KMS-11 (cell line): Measurements from ENCODE around the gene OR9A4.

Source experiments
- H2AFZ ChIP-seq: fragments of 200-600 bp; sonication (generic); 2 replicates; pipeline ENCODE4 v1.6.1; 2016; ENCODE audit warnings: antibody characterized with exemption, mixed run types, low read depth
- H3K27ac ChIP-seq: fragments of 200-600 bp; sonication (generic); 2 replicates; pipeline ENCODE4 v1.6.1; 2016; ENCODE audit warnings: mild to moderate bottlenecking, mixed run types
- H3K27me3 ChIP-seq: fragments of 200-600 bp; sonication (generic); 2 replicates; pipeline ENCODE4 v1.6.1; 2017; ENCODE audit warnings: mild to moderate bottlenecking, low read depth, mixed run types, moderate library complexity; ENCODE audit not compliant: insufficient read depth
- H3K36me3 ChIP-seq: fragments of 200-600 bp; sonication (generic); 2 replicates; pipeline ENCODE4 v1.6.1; 2017; ENCODE audit warnings: mild to moderate bottlenecking, mixed run types; ENCODE audit not compliant: insufficient read depth
- H3K4me1 ChIP-seq: fragments of 200-600 bp; sonication (generic); 2 replicates; pipeline ENCODE4 v1.6.1; 2016; ENCODE audit warnings: mild to moderate bottlenecking, low read depth, mixed run types; ENCODE audit not compliant: poor library complexity, severe bottlenecking
- H3K4me2 ChIP-seq: fragments of 200-600 bp; sonication (generic); 2 replicates; pipeline ENCODE4 v1.7.0; 2016; ENCODE audit warnings: mild to moderate bottlenecking, mixed run types
- H3K4me3 ChIP-seq: fragments of 200-600 bp; sonication (generic); IDR thresholded peaks from 2 replicates; pipeline ENCODE4 v1.6.1; 2017; ENCODE audit warnings: low read depth, low read length, mixed read lengths; ENCODE audit not compliant: insufficient read depth
- H3K79me2 ChIP-seq: fragments of 200-600 bp; sonication (generic); 2 replicates; pipeline ENCODE4 v1.6.1; 2016; ENCODE audit warnings: low read depth, mixed run types; ENCODE audit not compliant: insufficient read depth
- H3K9ac ChIP-seq: fragments of 200-600 bp; sonication (generic); 2 replicates; pipeline ENCODE4 v1.6.1; 2016; ENCODE audit warnings: mild to moderate bottlenecking, mixed run types
- H4K20me1 ChIP-seq: fragments of 200-600 bp; sonication (generic); 2 replicates; pipeline ENCODE4 v1.6.1; 2016; ENCODE audit warnings: mild to moderate bottlenecking, mixed run types; ENCODE audit not compliant: insufficient read depth
- CTCF ChIP-seq: fragments of 200-600 bp; sonication (generic); conservative IDR thresholded peaks from 2 replicates; pipeline ENCODE4 v1.6.1; 2017; ENCODE audit warnings: low read depth, mild to moderate bottlenecking, antibody characterized with exemption, low read length, moderate library complexity, mixed read lengths

OR9A4 gene

GRCh38 chr7:141875453-141875852 lies 40.7 kb upstream of the OR9A4 start:
- Histone ChIP-seq H4K20me1 (no peaks in the 10 kb centered on the region), H3K4me2 (no peak overlapping the region), H3K27ac (no peak overlapping the region), H3K4me1 (peaks cover 12% of the 10 kb centered on the region), H2AFZ (no peak overlapping the region), H3K9ac (no peak overlapping the region), H3K79me2 (no peaks in the 10 kb centered on the region), H3K27me3 (no peaks in the 10 kb centered on the region), H3K4me3 (no peak overlapping the region), H3K36me3 (no peaks in the 10 kb centered on the region)
- TF ChIP-seq CTCF, result no peak

DNA sequence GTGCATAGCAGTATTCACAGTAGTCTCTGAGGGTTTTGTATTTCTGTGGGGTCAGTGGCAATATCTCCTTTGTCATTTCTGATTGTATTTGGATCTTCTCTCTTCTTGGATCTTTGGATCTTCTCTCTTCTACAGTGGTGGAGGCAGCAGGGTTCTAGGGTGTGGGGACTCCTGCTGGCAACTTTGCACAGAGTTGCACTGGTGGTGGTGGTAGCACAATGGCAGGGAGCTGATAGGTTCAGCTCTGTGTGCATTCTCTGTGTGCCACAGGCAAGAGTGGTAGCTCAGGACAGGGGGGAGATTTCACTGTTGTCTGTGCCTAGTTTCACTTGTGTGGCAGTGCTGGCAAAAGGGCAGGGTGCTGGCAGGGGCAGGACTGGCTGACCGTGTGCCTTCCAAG lies 39.8 kb upstream of the OR9A4 start:
- Histone ChIP-seq H3K36me3 (no peaks in the 10 kb centered on the region), H3K4me1 (peaks cover 12% of the 10 kb centered on the region), H3K4me2 (no peak overlapping the region), H4K20me1 (no peaks in the 10 kb centered on the region), H3K9ac (no peak overlapping the region), H3K4me3 (no peak overlapping the region), H3K27ac (no peak overlapping the region), H2AFZ (no peak overlapping the region), H3K79me2 (no peaks in the 10 kb centered on the region), H3K27me3 (no peaks in the 10 kb centered on the region)
- TF ChIP-seq CTCF, result no peak

DNA sequence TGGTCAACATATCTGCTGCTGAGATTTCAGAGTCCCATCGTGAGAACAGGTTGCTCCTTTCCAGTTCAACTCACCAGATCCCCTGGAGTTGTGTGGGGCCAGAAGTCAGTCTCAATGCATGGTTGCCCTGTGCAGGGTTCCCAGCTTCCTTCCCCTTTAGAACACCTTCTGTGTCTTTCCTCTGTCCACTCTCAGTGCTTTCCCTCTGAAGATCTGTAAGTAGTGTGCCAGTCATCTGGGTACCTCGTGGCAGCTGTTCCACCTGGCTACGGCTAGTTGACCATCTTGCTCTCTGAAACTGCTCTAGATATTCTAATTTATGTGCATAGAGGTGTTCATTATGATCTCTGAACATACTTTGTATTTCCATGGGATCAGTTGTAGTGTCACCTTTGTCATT lies 38.8 kb upstream of the OR9A4 start:
- Histone ChIP-seq H3K4me3 (no peak overlapping the region), H2AFZ (no peak overlapping the region), H3K27me3 (no peaks in the 10 kb centered on the region), H3K36me3 (no peaks in the 10 kb centered on the region), H4K20me1 (no peaks in the 10 kb centered on the region), H3K9ac (no peak overlapping the region), H3K4me1 (peaks cover 12% of the 10 kb centered on the region), H3K4me2 (no peak overlapping the region), H3K79me2 (no peaks in the 10 kb centered on the region), H3K27ac (no peak overlapping the region)
- no peak for TF ChIP-seq CTCF

- H3K27ac ChIP-seq, result no peak overlapping the region
- no peaks in the 10 kb centered on the region for H3K4me1 ChIP-seq
- H3K4me2 ChIP-seq, result no peak overlapping the region
- H3K4me3 ChIP-seq, result no peak overlapping the region
- H3K79me2 ChIP-seq, result no peaks in the 10 kb centered on the region
- H3K9ac ChIP-seq, result no peak overlapping the region
- H4K20me1 ChIP-seq, result no peaks in the 10 kb centered on the region
- TF ChIP-seq CTCF, result no peak
- no peak overlapping the region for H2AFZ ChIP-seq
- no peaks in the 10 kb centered on the region for H3K27me3 ChIP-seq
- H3K36me3 ChIP-seq, result no peaks in the 10 kb centered on the region
Measured at GRCh38 chr7:141880960-141881359, 35.2 kb upstream of the OR9A4 start.
